Lower lobe of right lung (tissue), 2 donors: ENCODE data around the gene ARL4C. TPM values are rescaled to one million over a fixed set of nuclear protein-coding genes. Genes with fewer than 3 reads are reported as not detected.

Experiments
- ATAC-seq, 2 donors: fragments of 200-7000 bp; cut with Tn5 transposase; one replicate each; pipeline ENCODE4 v1.9.1; 2020 to 2022; ENCODE audit warnings: mild to moderate bottlenecking in 2 of 2, moderate library complexity in 2 of 2
- DNase-seq: peaks from one replicate; pipeline ENCODE4 v3.0.0-alpha.2; 2020
- H3K27ac ChIP-seq: fragments of 200-600 bp; one replicate; pipeline ENCODE4 v1.8.0; 2022
- H3K27me3 ChIP-seq: fragments of 200-600 bp; one replicate; pipeline ENCODE4 v1.8.0; 2022; ENCODE audit warnings: low read depth
- H3K36me3 ChIP-seq: fragments of 200-600 bp; one replicate; pipeline ENCODE4 v1.8.0; 2022; ENCODE audit warnings: mild to moderate bottlenecking
- H3K4me1 ChIP-seq: fragments of 200-600 bp; one replicate; pipeline ENCODE4 v1.8.0; 2022
- H3K4me3 ChIP-seq: fragments of 200-600 bp; one replicate; pipeline ENCODE4 v1.8.0; 2022; ENCODE audit warnings: mild to moderate bottlenecking
- H3K9me3 ChIP-seq: fragments of 200-600 bp; one replicate; pipeline ENCODE4 v1.8.0; 2022
- CTCF ChIP-seq: fragments of 200-600 bp; IDR thresholded peaks from one replicate; pipeline ENCODE4 v1.8.0; 2022; ENCODE audit warnings: antibody characterized with exemption, mild to moderate bottlenecking
- intact Hi-C: fragments of 100-400 bp; cut with DNase I; formaldehyde crosslinking; loops from one replicate; pipeline ENCODE4 v1.11.0; 2022
- total RNA-seq: library from RNA; stranded (reverse); fragmentation: NEBNext Ultra II Directional; extraction: Animal tissue kit (Norgen Biotek cat#: 25700); gene quantifications from one replicate; pipeline ENCODE4 v1.2.1, GENCODE V29; 2021
- donor health status: DM: no; HTN: yes; CAD: no; lungs with severe emphysema.

The ARL4C gene
- total RNA-seq, 1 donor from 2014 or later, result 13.4 TPM

GRCh38 chr2:234496055-234496834, 636 bp downstream of the ARL4C start:
- H3K27ac ChIP-seq, result peak overlapping the region; percentile 83
- ATAC-seq, result peak; percentile 59 to 68
- H3K36me3 ChIP-seq, result no peaks in the 10 kb centered on the region
- H3K27me3 ChIP-seq, result no peaks in the 10 kb centered on the region
- no peaks in the 10 kb centered on the region for H3K9me3 ChIP-seq
- H3K4me1 ChIP-seq, result peaks cover 18% of the 10 kb centered on the region
- peak; percentile 63 for DNase-seq
- H3K4me3 ChIP-seq, result peak overlapping the region; percentile 77
- no peak for TF ChIP-seq CTCF
- intact Hi-C loops, result no loop called here

- peak in 1 of 2 donors; percentile 27 for ATAC-seq
These were observed 1.4 kb downstream of the ARL4C start for GRCh38 chr2:234495251-234496054.

GRCh38 chr2:234494361-234495250, 2.3 kb downstream of the ARL4C start:
- peak overlapping the region; percentile 82 for H3K27ac ChIP-seq
- TF ChIP-seq CTCF, result no peak
- no peaks in the 10 kb centered on the region for H3K36me3 ChIP-seq
- DNase-seq, result no peak
- intact Hi-C loops, result no loop called here
- peaks cover 13% of the 10 kb centered on the region for H3K4me1 ChIP-seq
- peak overlapping the region; percentile 77 for H3K4me3 ChIP-seq
- ATAC-seq, result peak in 1 of 2 donors; percentile 59
- no peaks in the 10 kb centered on the region for H3K27me3 ChIP-seq
- H3K9me3 ChIP-seq, result no peaks in the 10 kb centered on the region

More at GRCh38 chr2:234495251-234496054, 1.4 kb downstream of the ARL4C start:
- no peak for TF ChIP-seq CTCF
- H3K9me3 ChIP-seq, result no peaks in the 10 kb centered on the region
- H3K36me3 ChIP-seq, result no peaks in the 10 kb centered on the region
- no peak for DNase-seq
- peak overlapping the region; percentile 77 for H3K4me3 ChIP-seq
- no peaks in the 10 kb centered on the region for H3K27me3 ChIP-seq
- H3K4me1 ChIP-seq, result peaks cover 18% of the 10 kb centered on the region
- intact Hi-C loops, result no loop called here
- peak overlapping the region; percentile 82 for H3K27ac ChIP-seq

GRCh38 chr2:234493796-234494195, 3.1 kb downstream of the ARL4C start:
- DNase-seq (no peak), ATAC-seq (no peak)
- peak overlapping the region; percentile 82 for H3K27ac ChIP-seq
- no peaks in the 10 kb centered on the region for H3K27me3 ChIP-seq
- H3K4me1 ChIP-seq, result peaks cover 13% of the 10 kb centered on the region
- no peaks in the 10 kb centered on the region for H3K36me3 ChIP-seq
- intact Hi-C loops, result no loop called here
- no peak for TF ChIP-seq CTCF
- H3K9me3 ChIP-seq, result no peaks in the 10 kb centered on the region
- peak overlapping the region; percentile 77 for H3K4me3 ChIP-seq
